ENCODE data around the gene CEP192.

Gene CEP192

GRCh38 chr18:13159579-13159978, 168.4 kb downstream of the CEP192 start:
- DNase-seq = no peak

DNA sequence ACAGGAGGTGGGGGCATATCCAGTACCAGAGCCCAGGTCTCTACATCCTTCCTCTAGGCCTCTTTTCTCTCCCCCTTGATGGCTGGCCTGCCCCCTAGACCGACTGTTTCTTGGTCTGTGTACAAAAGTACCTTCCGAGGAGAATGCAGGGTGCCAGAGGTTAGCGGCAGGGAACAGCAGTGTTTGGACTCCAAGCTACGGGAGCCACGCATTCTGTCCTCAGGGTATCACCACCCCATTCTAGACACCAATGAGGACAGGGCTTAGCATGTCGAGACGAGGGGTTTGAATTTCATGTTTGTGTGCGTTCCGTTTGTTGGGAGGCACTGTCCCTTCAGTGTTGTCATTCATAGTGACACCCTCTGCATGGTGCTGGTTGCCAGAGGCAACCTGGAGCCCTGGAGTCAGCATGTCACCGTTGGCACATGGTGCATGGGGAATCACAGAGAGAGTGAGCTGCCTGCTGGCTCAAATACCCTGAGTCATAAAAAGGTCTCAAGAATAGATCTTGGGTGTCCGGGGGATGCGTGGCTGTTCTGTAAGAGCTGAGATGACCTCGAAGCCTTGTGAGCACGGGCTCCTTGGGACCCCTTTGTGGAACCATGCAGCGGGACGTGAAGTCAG, 170.2 kb downstream of the CEP192 start:
- no peak for DNase-seq

- no peak for DNase-seq
Measured at GRCh38 chr18:13163167-13163927, 172.2 kb downstream of the CEP192 start.

- no peak for DNase-seq
Measured at GRCh38 chr18:13164406-13164805, 173.2 kb downstream of the CEP192 start.

GRCh38 chr18:13165636-13166423, 174.7 kb downstream of the CEP192 start:
- no peak for DNase-seq

DNA sequence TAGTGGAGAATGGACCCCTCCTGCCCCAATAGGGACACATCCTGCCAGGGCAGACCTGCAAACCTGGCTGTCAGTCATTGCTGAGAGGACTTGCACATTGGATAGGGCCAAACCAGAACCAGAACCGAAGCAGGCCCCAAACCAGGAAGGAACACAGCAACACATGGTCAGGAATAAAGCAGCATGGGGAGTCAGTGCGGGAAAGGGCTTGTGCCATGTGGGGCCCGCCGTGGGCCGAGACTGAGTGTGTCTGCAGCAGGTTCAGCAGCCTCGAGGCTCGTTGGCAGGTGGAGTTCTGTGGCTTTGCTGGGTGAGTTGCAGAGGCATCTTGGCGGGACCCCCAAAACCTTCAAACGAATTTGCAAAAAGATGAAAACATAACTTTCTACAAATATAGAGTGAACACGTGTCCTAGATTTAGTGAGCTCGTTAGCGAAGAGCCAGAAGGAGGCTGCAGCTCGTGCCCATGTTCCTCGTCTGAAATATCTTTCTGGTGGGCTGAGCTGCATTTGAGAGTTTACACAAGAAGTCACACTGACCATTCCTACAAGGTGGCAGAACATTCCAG, 182.5 kb downstream of the CEP192 start:
- no peak for DNase-seq
